Natural killer cell treated with Interleukin-12 subunit alpha and Interleukin-12 subunit beta and Interleukin-15 and Interleukin-18, amount 100 ng/mL, for 72 hours (primary cell): ENCODE results near the gene HS2ST1. TPM values are rescaled to one million over a fixed set of nuclear protein-coding genes. Genes with fewer than 3 reads are reported as not detected.

Experiments
- ATAC-seq, 2 donors: fragments of 150-1000 bp; cut with Tn5 transposase in 1 of 2; sonication (Bioruptor Pico), chemical (Tn5 transposase) in 1 of 2; 2 replicates each; pipeline ENCODE4 v1.10.0; 2021
- DNase-seq: peaks from one replicate; pipeline ENCODE4 v3.0.0; 2022; ENCODE audit warnings: low spot score
- H3K27ac Mint-ChIP-seq, 2 donors: 1 replicate in 1 of 2; 2 replicates in 1 of 2; pipeline ENCODE4 v1.8.0; 2022; ENCODE audit warnings: mixed read lengths in 2 of 2, mild to moderate bottlenecking in 1 of 2, moderate library complexity in 1 of 2
- H3K27me3 Mint-ChIP-seq, 2 donors: 1 replicate in 1 of 2; 2 replicates in 1 of 2; pipeline ENCODE4 v1.8.0; 2022; ENCODE audit warnings: mixed read lengths in 2 of 2
- H3K36me3 Mint-ChIP-seq: one replicate; pipeline ENCODE4 v1.8.0; 2022; ENCODE audit warnings: mixed read lengths
- H3K4me1 Mint-ChIP-seq, 2 donors: 1 replicate in 1 of 2; 2 replicates in 1 of 2; pipeline ENCODE4 v1.8.0; 2022; ENCODE audit warnings: low read depth in 2 of 2, mixed read lengths in 2 of 2, mild to moderate bottlenecking in 1 of 2
- H3K4me3 Mint-ChIP-seq: one replicate; pipeline ENCODE4 v1.8.0; 2022; ENCODE audit warnings: mixed read lengths
- H3K9me3 Mint-ChIP-seq: 2 replicates; pipeline ENCODE4 v1.8.0; 2022; ENCODE audit warnings: mixed read lengths
- total RNA-seq, 2 donors: library from RNA; stranded (reverse); gene quantifications; one replicate each; pipeline ENCODE4 v1.2.3, GENCODE V29; 2022

Gene HS2ST1
- total RNA-seq, 2 donors from 2014 or later = 15.1 to 24.5 TPM

DNA sequence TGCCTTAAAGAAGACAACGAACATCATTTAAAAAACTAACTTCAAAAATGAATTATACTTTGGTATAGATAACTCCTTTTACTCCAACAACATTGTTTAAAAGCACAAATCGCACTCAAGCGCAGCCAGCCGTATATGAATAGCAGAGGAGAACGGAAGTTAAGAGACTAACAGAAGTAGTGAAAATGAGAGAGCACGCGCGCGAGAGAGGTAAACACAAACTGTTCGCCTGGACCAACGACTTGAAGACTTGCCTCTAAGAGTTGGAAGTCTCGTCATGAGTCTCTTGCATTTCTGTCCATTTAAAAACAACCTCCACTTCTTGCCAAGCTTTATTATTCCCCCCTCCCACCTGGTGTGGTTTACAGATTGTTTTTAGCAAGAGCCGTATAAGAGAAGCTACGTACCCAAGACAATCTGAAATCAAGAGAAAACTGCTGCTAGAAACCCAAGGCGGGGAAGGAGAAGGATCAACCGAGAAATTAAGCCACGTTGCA is 988 bp upstream of the HS2ST1 start:
- ATAC-seq = no peak
- Mint-ChIP-seq H3K4me1 (peaks cover 36 to 37% of the 10 kb centered on the region in 2 donors), H3K36me3 (peaks cover 25% of the 10 kb centered on the region), H3K27me3 (no peaks in the 10 kb centered on the region), H3K27ac (no peak overlapping the region), H3K9me3 (no peaks in the 10 kb centered on the region), H3K4me3 (no peak overlapping the region)
- no peak for DNase-seq

DNA sequence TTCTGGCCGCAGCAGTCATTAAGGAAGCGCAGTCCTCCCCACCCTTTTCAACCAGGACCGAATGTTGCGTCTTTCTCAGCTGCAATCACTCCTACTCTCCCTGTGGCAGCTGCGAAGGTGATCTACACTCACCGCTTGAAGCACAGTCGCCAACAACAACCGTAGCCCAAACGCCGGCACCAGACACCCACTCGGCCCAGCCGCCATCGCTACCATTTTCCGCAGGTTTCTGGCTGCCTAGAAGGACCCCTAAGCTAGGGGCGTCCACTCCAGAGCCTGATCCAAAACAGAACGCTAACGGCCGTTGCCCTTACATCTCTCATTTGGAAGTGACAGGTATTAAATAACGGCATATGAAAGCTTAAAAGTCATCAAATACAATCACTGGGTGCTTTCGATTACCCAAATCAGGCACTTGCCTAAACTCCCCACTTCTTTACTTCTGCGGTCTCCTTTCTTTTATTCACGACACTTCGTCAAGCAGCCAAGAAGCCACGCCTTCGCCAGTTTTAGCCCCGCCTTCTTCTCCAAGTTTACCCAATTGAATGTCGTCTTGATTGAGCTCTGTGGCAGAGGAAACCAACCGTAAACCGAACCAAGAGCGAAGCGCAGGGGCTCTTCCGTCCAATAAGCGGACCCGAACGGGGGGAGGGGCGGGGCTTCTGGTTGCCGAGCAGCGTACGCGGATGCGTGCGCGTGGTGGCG is 387 bp upstream of the HS2ST1 start, which contains the start of gene SELENOF:
SELENOF (minus strand) TSS at position 231 of the 705 bp plus-strand sequence; CDS start at position 216, 15 bp downstream.
- Mint-ChIP-seq H3K9me3 (no peaks in the 10 kb centered on the region), H3K36me3 (peaks cover 25% of the 10 kb centered on the region), H3K27me3 (no peaks in the 10 kb centered on the region), H3K4me3 (no peak within 1 kb of the TSS), H3K4me1 (peaks cover 31 to 33% of the 10 kb centered on the region in 2 donors), H3K27ac (no peak within 1 kb of the TSS)
- DNase-seq (peak; percentile 99), ATAC-seq (peak; percentile 95 to 97)

DNA sequence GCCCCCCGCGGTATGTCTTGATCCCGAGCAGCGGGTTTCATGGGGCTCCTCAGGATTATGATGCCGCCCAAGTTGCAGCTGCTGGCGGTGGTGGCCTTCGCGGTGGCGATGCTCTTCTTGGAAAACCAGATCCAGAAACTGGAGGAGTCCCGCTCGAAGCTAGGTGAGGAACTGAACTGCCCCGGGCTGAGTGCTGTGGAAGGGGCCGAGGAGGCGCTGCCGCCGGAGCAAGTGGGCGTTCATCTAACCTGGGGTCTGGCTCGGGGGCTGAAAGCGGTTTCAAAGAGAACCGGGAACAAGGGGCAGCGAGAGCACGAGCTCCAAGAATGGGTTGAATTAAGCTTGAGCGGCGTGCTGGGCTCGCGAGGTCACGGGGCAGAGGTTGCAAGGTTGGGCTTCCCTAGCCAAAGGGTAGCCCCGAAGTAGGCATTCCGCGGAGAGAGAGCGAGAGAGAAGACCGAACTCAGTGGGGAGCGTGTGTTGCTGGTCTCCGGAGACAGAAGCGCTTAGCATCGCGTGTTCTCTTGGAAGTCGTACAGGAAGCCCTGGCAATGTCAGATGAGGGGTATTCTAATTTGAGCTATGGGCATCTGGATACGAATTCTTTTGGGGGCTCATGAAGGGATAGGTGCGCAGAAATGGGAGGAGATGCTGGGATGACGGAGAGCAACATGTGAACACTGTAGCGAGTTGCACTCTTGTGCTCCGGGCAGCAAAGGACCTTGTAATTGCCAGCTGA is 732 bp downstream of the HS2ST1 start:
- Mint-ChIP-seq H3K36me3 (peaks cover 13% of the 10 kb centered on the region), H3K27ac (no peak overlapping the region), H3K4me1 (peaks cover 21% of the 10 kb centered on the region in 2 donors), H3K27me3 (no peaks in the 10 kb centered on the region), H3K9me3 (no peaks in the 10 kb centered on the region), H3K4me3 (no peak overlapping the region)
- DNase-seq (peak; percentile 65), ATAC-seq (peak in 1 of 2 donors; percentile 6)

GRCh38 chr1:86915737-86916235 is 1.4 kb downstream of the HS2ST1 start:
- Mint-ChIP-seq H3K36me3 (peaks cover 12% of the 10 kb centered on the region), H3K27me3 (no peaks in the 10 kb centered on the region), H3K4me3 (no peak overlapping the region), H3K27ac (no peak overlapping the region), H3K4me1 (peaks cover 18% of the 10 kb centered on the region in 2 donors), H3K9me3 (no peaks in the 10 kb centered on the region)
- DNase-seq (no peak), ATAC-seq (no peak)

- H3K36me3 Mint-ChIP-seq = peaks cover 5% of the 10 kb centered on the region
- ATAC-seq (no peak), DNase-seq (no peak)
- H3K9me3 Mint-ChIP-seq = no peaks in the 10 kb centered on the region
- no peak overlapping the region for H3K27ac Mint-ChIP-seq
- H3K27me3 Mint-ChIP-seq = no peaks in the 10 kb centered on the region
- H3K4me3 Mint-ChIP-seq = no peak overlapping the region
- peaks cover 10% of the 10 kb centered on the region in 2 donors for H3K4me1 Mint-ChIP-seq
Measured at GRCh38 chr1:86916752-86917151, 2.3 kb downstream of the HS2ST1 start.

GRCh38 chr1:86922445-86922844 is 8.0 kb downstream of the HS2ST1 start:
- Mint-ChIP-seq H3K27me3 (no peaks in the 10 kb centered on the region), H3K4me3 (no peak overlapping the region), H3K4me1 (peaks cover 4 to 8% of the 10 kb centered on the region in 2 donors), H3K36me3 (peaks cover 21% of the 10 kb centered on the region), H3K9me3 (peaks cover 4% of the 10 kb centered on the region), H3K27ac (no peak overlapping the region)
- ATAC-seq (no peak), DNase-seq (no peak)

GRCh38 chr1:86924324-86924960 is 10.0 kb downstream of the HS2ST1 start:
- ATAC-seq (no peak), DNase-seq (no peak)
- Mint-ChIP-seq H3K9me3 (peaks cover 4% of the 10 kb centered on the region), H3K27me3 (no peaks in the 10 kb centered on the region), H3K36me3 (peaks cover 21% of the 10 kb centered on the region), H3K4me1 (peaks cover 4 to 8% of the 10 kb centered on the region in 2 donors), H3K4me3 (no peak overlapping the region), H3K27ac (no peak overlapping the region)

DNA sequence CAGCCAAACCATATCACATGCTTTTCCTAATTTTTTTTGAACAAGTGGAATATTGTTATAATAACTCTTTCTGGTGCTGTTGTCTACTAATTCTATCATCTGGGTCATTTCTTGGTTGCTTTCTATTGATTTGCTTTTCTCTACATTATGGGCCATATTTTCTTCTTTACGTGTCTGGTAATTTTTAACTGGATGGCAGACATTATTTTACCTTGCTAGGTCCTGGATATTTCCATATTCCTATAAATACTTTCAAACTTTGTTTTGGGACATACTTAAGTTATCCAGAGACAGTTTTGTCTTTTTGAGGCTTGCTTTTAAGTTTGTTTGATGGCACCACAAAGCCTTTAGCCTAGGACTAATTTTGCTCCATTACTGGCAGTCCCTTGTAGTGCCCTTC is 11.3 kb downstream of the HS2ST1 start:
- Mint-ChIP-seq H3K4me1 (peaks cover 4 to 8% of the 10 kb centered on the region in 2 donors), H3K36me3 (peaks cover 21% of the 10 kb centered on the region), H3K9me3 (peaks cover 4% of the 10 kb centered on the region), H3K4me3 (no peak overlapping the region), H3K27ac (no peak overlapping the region), H3K27me3 (no peaks in the 10 kb centered on the region)
- no peak for ATAC-seq
- no peak for DNase-seq

DNA sequence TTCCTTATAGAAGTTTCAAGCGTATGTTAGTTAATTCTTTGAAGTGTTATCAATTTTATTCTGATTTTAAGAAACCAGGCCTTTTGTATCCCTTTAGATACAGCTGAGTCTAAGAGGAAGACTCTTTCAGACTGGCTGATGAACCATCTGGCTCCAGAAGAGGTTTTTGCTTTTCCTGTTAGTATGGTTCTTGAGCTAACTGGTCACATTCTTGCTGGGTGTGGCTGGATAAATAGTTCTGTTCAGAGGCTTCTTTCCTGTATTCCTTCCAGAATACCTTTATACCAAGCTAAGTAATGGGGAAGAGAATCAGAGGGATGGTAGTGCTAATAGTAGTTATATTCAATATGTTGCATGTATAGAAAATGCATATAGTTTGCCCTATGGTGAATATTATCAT is 12.4 kb downstream of the HS2ST1 start:
- H3K36me3 Mint-ChIP-seq = peaks cover 21% of the 10 kb centered on the region
- H3K9me3 Mint-ChIP-seq = peaks cover 4% of the 10 kb centered on the region
- H3K27ac Mint-ChIP-seq = no peak overlapping the region
- peaks cover 4 to 8% of the 10 kb centered on the region in 2 donors for H3K4me1 Mint-ChIP-seq
- H3K4me3 Mint-ChIP-seq = no peak overlapping the region
- ATAC-seq = no peak
- DNase-seq = no peak
- H3K27me3 Mint-ChIP-seq = no peaks in the 10 kb centered on the region

- Mint-ChIP-seq H3K4me1 (peaks cover 4 to 8% of the 10 kb centered on the region in 2 donors), H3K36me3 (peaks cover 13% of the 10 kb centered on the region), H3K9me3 (no peaks in the 10 kb centered on the region), H3K27ac (no peak overlapping the region), H3K4me3 (no peak overlapping the region), H3K27me3 (no peaks in the 10 kb centered on the region)
- DNase-seq = no peak
- no peak for ATAC-seq
Measured at GRCh38 chr1:86928819-86929218, 14.4 kb downstream of the HS2ST1 start.

GRCh38 chr1:86933051-86933450 is 18.6 kb downstream of the HS2ST1 start:
- Mint-ChIP-seq H3K27me3 (no peaks in the 10 kb centered on the region), H3K4me1 (no peaks in the 10 kb centered on the region), H3K9me3 (no peaks in the 10 kb centered on the region), H3K4me3 (no peak overlapping the region), H3K27ac (no peak overlapping the region), H3K36me3 (no peaks in the 10 kb centered on the region)
- DNase-seq (no peak), ATAC-seq (no peak)

DNA sequence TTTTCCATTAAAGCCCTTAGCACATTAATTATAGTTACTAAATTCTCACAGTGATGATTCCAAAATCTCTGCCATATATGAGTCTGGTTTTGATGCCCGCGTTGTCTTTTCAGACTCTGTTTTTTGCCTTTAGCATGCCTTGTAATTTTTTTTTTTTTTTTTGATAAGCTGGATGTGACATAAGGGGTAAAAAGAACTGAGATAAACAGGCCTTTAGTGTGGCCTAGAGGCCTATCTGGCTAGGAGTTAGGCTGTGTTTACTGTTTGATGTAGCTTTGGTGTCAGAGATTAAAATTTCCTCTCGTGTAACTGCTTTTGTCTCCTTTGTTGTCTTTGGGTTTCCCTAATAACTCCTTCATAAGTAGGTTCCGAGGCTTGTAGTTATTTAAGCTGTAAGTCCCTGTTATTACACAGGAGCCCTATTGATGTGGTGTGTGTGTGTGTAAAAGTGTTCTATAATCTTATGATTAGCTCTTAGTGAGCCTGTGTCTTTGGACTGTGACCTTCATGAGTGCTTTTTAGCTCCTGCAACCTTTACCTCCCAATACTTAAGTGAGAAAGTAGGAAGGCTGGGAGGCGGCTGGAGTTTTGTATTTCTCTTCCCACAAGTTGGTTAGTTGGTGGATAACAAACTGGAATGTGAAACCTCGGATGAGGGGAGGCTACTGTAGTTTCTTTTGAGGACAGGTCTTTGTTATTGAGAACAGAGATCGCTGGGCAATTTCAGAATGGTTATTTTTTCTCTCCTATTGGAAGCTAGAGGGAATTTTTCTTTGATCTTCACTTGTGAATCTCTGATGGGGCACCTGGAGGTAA is 19.3 kb downstream of the HS2ST1 start:
- DNase-seq = no peak
- no peak overlapping the region for H3K4me3 Mint-ChIP-seq
- no peak overlapping the region for H3K27ac Mint-ChIP-seq
- ATAC-seq = no peak
- no peaks in the 10 kb centered on the region for H3K27me3 Mint-ChIP-seq
- H3K36me3 Mint-ChIP-seq = no peaks in the 10 kb centered on the region
- no peaks in the 10 kb centered on the region for H3K9me3 Mint-ChIP-seq
- peaks cover 3 to 4% of the 10 kb centered on the region in 2 donors for H3K4me1 Mint-ChIP-seq

DNA sequence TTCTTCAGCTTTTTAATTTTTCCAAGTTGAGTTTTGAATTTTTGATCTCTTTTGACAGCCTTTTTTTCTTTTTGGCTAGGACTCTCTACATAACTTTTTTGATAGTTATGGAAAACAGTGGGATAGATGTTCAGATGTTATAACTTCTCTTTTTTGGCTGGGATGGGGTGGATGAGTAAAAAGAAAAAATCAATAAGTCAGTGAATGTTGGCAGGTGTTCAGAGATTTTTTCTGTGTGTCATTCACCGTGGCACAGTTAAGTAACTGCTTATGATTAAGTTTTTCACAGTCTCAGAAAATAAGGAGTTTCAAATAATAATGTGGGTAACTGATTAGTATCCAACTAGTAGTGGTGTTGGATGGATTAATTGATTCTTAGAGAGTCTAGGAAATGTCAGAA is 24.0 kb downstream of the HS2ST1 start:
- DNase-seq (no peak), ATAC-seq (no peak)
- H3K4me3 Mint-ChIP-seq = no peak overlapping the region
- no peaks in the 10 kb centered on the region for H3K9me3 Mint-ChIP-seq
- H3K36me3 Mint-ChIP-seq = no peaks in the 10 kb centered on the region
- H3K27me3 Mint-ChIP-seq = no peaks in the 10 kb centered on the region
- H3K4me1 Mint-ChIP-seq = peaks cover 3 to 9% of the 10 kb centered on the region in 2 donors
- no peak overlapping the region for H3K27ac Mint-ChIP-seq
